IMR-90 (cell line): ENCODE results near the gene MEF2D. TPM values are rescaled to one million over a fixed set of nuclear protein-coding genes. Genes with fewer than 3 reads are reported as not detected.

Source experiments
- ATAC-seq: fragments of 200-7000 bp; cut with Tn5 transposase; 2 replicates; pipeline ENCODE4 v1.9.1; 2020; ENCODE audit warnings: low read depth, mild to moderate bottlenecking, moderate library complexity
- BruUV-seq: library from RNA; stranded (reverse); fragments of 400-500 nt; replicated peaks from 2 replicates; lab custom pipeline; 2021; lab: Mats Ljungman, UMichigan
- CTCF ChIA-PET: fragments of 300-600 bp; formaldehyde crosslinking; extraction: SDS; loops from one replicate; lab custom pipeline; 2021; ENCODE audit warnings: antibody characterized with exemption; lab: Yijun Ruan, JAX
- POLR2A ChIA-PET: fragments of 300-600 bp; sonication (Branson Sonifier 250); formaldehyde crosslinking; loops from one replicate; lab custom pipeline; 2022; ENCODE audit warnings: antibody characterized with exemption; ENCODE audit not compliant: unreplicated experiment; lab: Charles Lee
- DNase-seq: peaks from one replicate; pipeline ENCODE4 v3.0.0; 2013
- H2AFZ ChIP-seq: replicated peaks from 2 replicates; pipeline ENCODE3; 2013; ENCODE audit warnings: low read length, mild to moderate bottlenecking; ENCODE audit not compliant: poor library complexity
- H2AK5ac ChIP-seq: 2 replicates; pipeline ENCODE4 v1.6.1; 2013; ENCODE audit warnings: low read depth, low read length, inconsistent platforms
- H2AK9ac ChIP-seq: replicated peaks from 2 replicates; pipeline ENCODE3; 2013; ENCODE audit warnings: mild to moderate bottlenecking, low read depth, low read length, moderate library complexity; ENCODE audit not compliant: poor library complexity
- H2BK120ac ChIP-seq: 2 replicates; pipeline ENCODE4 v1.6.1; 2013; ENCODE audit warnings: low read depth, low read length, inconsistent platforms
- H2BK15ac ChIP-seq: 3 replicates; pipeline ENCODE4 v1.6.1; 2013; ENCODE audit warnings: low read depth, low read length, inconsistent platforms
- H2BK20ac ChIP-seq: 2 replicates; pipeline ENCODE4 v1.6.1; 2013; ENCODE audit warnings: low read depth, mild to moderate bottlenecking, inconsistent platforms, low read length, moderate library complexity
- H2BK5ac ChIP-seq: 2 replicates; pipeline ENCODE4 v1.6.1; 2013; ENCODE audit warnings: mild to moderate bottlenecking, low read depth, low read length, inconsistent platforms; ENCODE audit not compliant: poor library complexity, severe bottlenecking
- H3K14ac ChIP-seq: replicated peaks from 2 replicates; pipeline ENCODE4 v1.6.1; 2013; ENCODE audit warnings: low read depth, low read length, inconsistent platforms
- H3K18ac ChIP-seq: 2 replicates; pipeline ENCODE4 v1.6.1; 2013; ENCODE audit warnings: low read depth, low read length, control low read depth
- H3K23ac ChIP-seq: 2 replicates; pipeline ENCODE4 v1.6.1; 2013; ENCODE audit warnings: low read depth, low read length, inconsistent platforms
- H3K27ac ChIP-seq: 2 replicates; pipeline ENCODE4 v1.5.1; 2013; ENCODE audit warnings: mild to moderate bottlenecking, control low read depth, low read length; ENCODE audit not compliant: insufficient read depth
- H3K27me3 ChIP-seq: 2 replicates; pipeline ENCODE4 v1.6.1; 2013; ENCODE audit warnings: low read length; ENCODE audit not compliant: control insufficient read depth, insufficient read depth
- H3K36me3 ChIP-seq: 2 replicates; pipeline ENCODE4 v1.6.1; 2013; ENCODE audit warnings: low read length, mixed read lengths; ENCODE audit not compliant: control insufficient read depth, insufficient read depth
- H3K4ac ChIP-seq: 2 replicates; pipeline ENCODE4 v1.6.1; 2013; ENCODE audit warnings: low read depth, low read length, inconsistent platforms
- H3K4me1 ChIP-seq: 2 replicates; pipeline ENCODE4 v1.6.1; 2013; ENCODE audit warnings: low read length, mixed read lengths; ENCODE audit not compliant: control insufficient read depth, insufficient read depth
- H3K4me2 ChIP-seq: 2 replicates; pipeline ENCODE4 v1.6.1; 2013; ENCODE audit warnings: low read depth, mild to moderate bottlenecking, control low read depth, low read length, moderate library complexity
- H3K4me3 ChIP-seq: 2 replicates; pipeline ENCODE4 v1.5.1; 2013; ENCODE audit warnings: low read depth, mild to moderate bottlenecking, control low read depth, low read length, moderate library complexity; ENCODE audit not compliant: insufficient read depth
- H3K56ac ChIP-seq: 2 replicates; pipeline ENCODE4 v1.6.1; 2013; ENCODE audit warnings: low read length, inconsistent platforms; ENCODE audit not compliant: insufficient read depth; ENCODE audit errors: extremely low read depth
- H3K79me1 ChIP-seq, 2 experiments: 2 replicates each; pipeline ENCODE4 v1.6.1; 2013; ENCODE audit warnings: low read length in 2 of 2, inconsistent platforms in 1 of 2, low read depth in 1 of 2
- H3K9ac ChIP-seq: 2 replicates; pipeline ENCODE4 v1.6.1; 2013; ENCODE audit warnings: low read depth, low read length, control low read depth
- H3K9me1 ChIP-seq: 2 replicates; pipeline ENCODE4 v1.6.1; 2013; ENCODE audit warnings: low read length, inconsistent platforms; ENCODE audit not compliant: insufficient read depth
- H3K9me3 ChIP-seq: 2 replicates; pipeline ENCODE4 v1.6.1; 2013; ENCODE audit warnings: low read length; ENCODE audit not compliant: control insufficient read depth, insufficient read depth
- H4K20me1 ChIP-seq: 2 replicates; pipeline ENCODE4 v1.6.1; 2013; ENCODE audit warnings: low read length, inconsistent platforms; ENCODE audit not compliant: insufficient read depth
- H4K5ac ChIP-seq: 2 replicates; pipeline ENCODE4 v1.6.1; 2013; ENCODE audit warnings: mild to moderate bottlenecking, low read depth, low read length, control low read depth
- H4K8ac ChIP-seq, 2 experiments: 2 replicates each; pipeline ENCODE4 v1.6.1; 2013; ENCODE audit warnings: low read depth in 2 of 2, low read length in 2 of 2, control low read depth in 1 of 2, inconsistent platforms in 1 of 2
- H4K91ac ChIP-seq: 2 replicates; pipeline ENCODE4 v1.6.1; 2013; ENCODE audit warnings: low read depth, low read length, inconsistent platforms; ENCODE audit not compliant: insufficient read depth
- MAZ ChIP-seq: IDR thresholded peaks from 2 replicates; pipeline ENCODE4 v1.6.1; 2012; ENCODE audit warnings: low read depth, mild to moderate bottlenecking, low read length, improper control_type of control experiment, moderate library complexity, borderline replicate concordance
- WGBS, 2 experiments: methylation state at CpG; one replicate each; pipeline versions ENCODE4 v1.1.5 to v1.1.7; 2013; ENCODE audit warnings: missing lambda C conversion rate in 2 of 2; ENCODE audit not compliant: insufficient read length in 1 of 2; ENCODE audit errors: extremely low coverage in 2 of 2; 5-methylcytosine and 5-hydroxymethylcytosine counted together
- dilution Hi-C: fragments of 300-500 bp; cut with HindIII; formaldehyde crosslinking; loops from one replicate; pipeline ENCODE4 v1.14.3; 2018; ENCODE audit warnings: low sequenced_read_pairs; ENCODE audit not compliant: unreplicated experiment
- in situ Hi-C: fragments of 300-500 bp; cut with MboI; formaldehyde crosslinking; loops from 3 replicates; pipeline ENCODE4 v1.14.3; 2019; ENCODE audit warnings: low sequenced_read_pairs, inconsistent platforms, mixed read lengths
- intact Hi-C: fragments of 100-400 bp; cut with micrococcal nuclease; formaldehyde crosslinking; loops from 2 replicates; pipeline ENCODE4 v1.10.0; 2022
- polyA plus RNA-seq, 3 experiments: library from polyadenylated mRNA; depleted of rRNA; stranded (reverse); fragments of >200 nt; gene quantifications; 2 replicates each; pipeline ENCODE4 v1.2.3, GENCODE V29; 2012; ENCODE audit warnings: low replicate concordance in 1 of 3
- total RNA-seq: library from RNA; depleted of rRNA; stranded (reverse); fragments of >200 nt; gene quantifications from 2 replicates; pipeline ENCODE4 v1.2.3, GENCODE V29; 2012

Gene MEF2D
- total and polyA plus RNA-seq, 2 of the 4 experiments (the other 2 are of a cell fraction) = 2.9 to 20.0 TPM

DNA sequence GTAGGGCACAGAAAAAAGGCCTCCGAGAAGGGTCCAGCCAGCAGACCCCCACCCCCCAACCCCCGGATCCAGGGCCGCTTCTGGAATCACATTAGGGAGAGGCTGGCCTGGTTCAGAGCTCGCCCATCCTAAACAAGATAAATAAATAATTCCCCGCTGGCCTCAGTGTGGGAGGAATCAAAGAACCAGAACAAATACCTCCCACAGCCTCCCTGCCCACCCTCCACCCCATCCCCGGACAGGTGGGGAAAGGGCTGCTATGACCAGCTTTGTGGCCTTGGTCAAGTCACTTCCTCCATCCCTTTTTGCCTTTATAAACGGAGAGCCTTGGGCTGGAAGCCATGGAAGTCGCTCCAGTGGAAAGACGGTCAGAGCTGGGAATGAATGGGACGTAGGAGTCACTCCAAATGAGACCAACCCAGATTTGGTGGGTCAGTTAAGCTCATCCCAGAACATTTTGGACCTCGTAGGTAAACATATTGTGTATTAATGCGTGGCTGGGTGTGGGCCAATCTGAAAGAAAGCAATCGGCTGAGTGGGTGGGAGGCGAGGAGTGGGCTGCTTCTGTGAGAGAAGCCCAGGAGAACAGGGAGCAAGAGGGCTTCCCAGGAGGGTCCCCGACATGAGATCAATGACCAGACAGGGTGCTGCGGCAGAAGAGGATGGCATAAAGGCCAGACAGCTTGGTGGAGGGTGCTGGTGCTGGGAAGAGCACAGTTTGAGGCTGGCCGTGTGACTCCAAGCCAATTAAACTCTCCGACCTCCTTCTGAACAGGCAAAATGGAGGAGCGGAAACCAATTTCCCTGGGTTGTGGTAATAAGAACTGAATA, 63.3 kb downstream of the MEF2D start:
- H2BK120ac ChIP-seq = no peak overlapping the region
- no peak overlapping the region for H2BK5ac ChIP-seq
- no peak overlapping the region for H3K4me2 ChIP-seq
- no peaks in the 10 kb centered on the region for H3K36me3 ChIP-seq
- no peak overlapping the region for H3K18ac ChIP-seq
- no peak overlapping the region; the same call in 1 of the 2 replicates for H3K56ac ChIP-seq
- dilution Hi-C loops (no loop called here), intact Hi-C loops (no loop called here), in situ Hi-C loops (no loop called here)
- no peak overlapping the region for H2BK20ac ChIP-seq
- no peak for TF ChIP-seq MAZ
- H3K4ac ChIP-seq = no peak overlapping the region
- H3K9ac ChIP-seq = no peak overlapping the region
- 0 out of 2 replicates have a peak overlapping the region, but pooled peaks have one; percentile 62 for H3K23ac ChIP-seq
- no peak for DNase-seq
- no peak overlapping the region for H2BK15ac ChIP-seq
- peaks cover 95% of the 10 kb centered on the region for H3K27me3 ChIP-seq
- H4K5ac ChIP-seq = no peak overlapping the region
- H3K9me3 ChIP-seq = peaks cover 8% of the 10 kb centered on the region
- no peak overlapping the region for H4K91ac ChIP-seq
- WGBS, 2 experiments = 16% methylated on average over 4 of the region's 19 CpGs; no CpG with 5 or more reads in 1 of the 2 experiments
- H2AK5ac ChIP-seq = no peak overlapping the region; the same call in 1 of the 2 replicates
- no TSS peak for BruUV-seq
- no peak for ATAC-seq
- H3K4me1 ChIP-seq = no peaks in the 10 kb centered on the region
- H3K4me3 ChIP-seq = no peak overlapping the region
- POLR2A ChIA-PET = no interaction called here
- peaks cover 18% of the 10 kb centered on the region; the same call in 1 of the 2 replicates for H4K20me1 ChIP-seq
- H2AFZ ChIP-seq = peak overlapping the region; percentile 44
- CTCF ChIA-PET = interaction anchor here (0.9 to 1.6 kb wide), 3 partner anchors 9 to 52 kb away, joined by 3 to 6 read pairs (median 4); no protein-coding TSS in a partner anchor
- H3K14ac ChIP-seq = no peak overlapping the region
- no peak overlapping the region for H3K27ac ChIP-seq
- H3K79me1 ChIP-seq = no peaks in the 10 kb centered on the region
- no peak overlapping the region for H2AK9ac ChIP-seq
- 0 out of 2 replicates have a peak, but pooled peaks cover 4% of the 10 kb centered on the region for H3K9me1 ChIP-seq
- H4K8ac ChIP-seq = no peak overlapping the region
